SK-N-SH (cell line): ENCODE data around the gene ZNF620.

ENCODE experiments used
- CTCF ChIP-seq: fragments of 200-600 bp; sonication (generic); IDR thresholded peaks from 2 replicates; pipeline ENCODE4 v1.6.1; 2017; ENCODE audit warnings: antibody characterized with exemption, mild to moderate bottlenecking, moderate library complexity
- NFIC ChIP-seq: IDR thresholded peaks from 2 replicates; pipeline ENCODE4 v1.4.0; 2012; ENCODE audit warnings: borderline replicate concordance
- NRF1 ChIP-seq: IDR thresholded peaks from 2 replicates; pipeline ENCODE4 v1.6.1; 2012; ENCODE audit warnings: low read depth, mild to moderate bottlenecking, low read length
- POLR2AphosphoS5 ChIP-seq: IDR thresholded peaks from 2 replicates; pipeline ENCODE4 v1.6.1; 2012; ENCODE audit warnings: low read depth, low read length
- TAF1 ChIP-seq: IDR thresholded peaks from 2 replicates; pipeline ENCODE4 v1.6.1; 2012; ENCODE audit warnings: low read depth, mild to moderate bottlenecking, low read length, moderate library complexity, borderline replicate concordance

GRCh38 chr3:40464339-40465110, 41.3 kb upstream of the ZNF620 start:
- TF ChIP-seq NRF1 (no peak), CTCF (no peak), POLR2AphosphoS5 (peak; percentile 58), TAF1 (no peak), NFIC (0 out of 2 replicates have a peak, but pooled peaks have one; percentile 6)
